CD4-positive, alpha-beta T cell treated with Interferon gamma for 1 hour (primary cell): ENCODE results near the gene ACSF3.
"Not testable (repeated sequence)": the region's sequence is repeated elsewhere in the genome, so short reads cannot be mapped to it uniquely, and the experiment has no call there.

Experiments used
- DNase-seq: peaks from one replicate; pipeline ENCODE4 v3.0.0-alpha.2; 2020

The ACSF3 gene

DNA sequence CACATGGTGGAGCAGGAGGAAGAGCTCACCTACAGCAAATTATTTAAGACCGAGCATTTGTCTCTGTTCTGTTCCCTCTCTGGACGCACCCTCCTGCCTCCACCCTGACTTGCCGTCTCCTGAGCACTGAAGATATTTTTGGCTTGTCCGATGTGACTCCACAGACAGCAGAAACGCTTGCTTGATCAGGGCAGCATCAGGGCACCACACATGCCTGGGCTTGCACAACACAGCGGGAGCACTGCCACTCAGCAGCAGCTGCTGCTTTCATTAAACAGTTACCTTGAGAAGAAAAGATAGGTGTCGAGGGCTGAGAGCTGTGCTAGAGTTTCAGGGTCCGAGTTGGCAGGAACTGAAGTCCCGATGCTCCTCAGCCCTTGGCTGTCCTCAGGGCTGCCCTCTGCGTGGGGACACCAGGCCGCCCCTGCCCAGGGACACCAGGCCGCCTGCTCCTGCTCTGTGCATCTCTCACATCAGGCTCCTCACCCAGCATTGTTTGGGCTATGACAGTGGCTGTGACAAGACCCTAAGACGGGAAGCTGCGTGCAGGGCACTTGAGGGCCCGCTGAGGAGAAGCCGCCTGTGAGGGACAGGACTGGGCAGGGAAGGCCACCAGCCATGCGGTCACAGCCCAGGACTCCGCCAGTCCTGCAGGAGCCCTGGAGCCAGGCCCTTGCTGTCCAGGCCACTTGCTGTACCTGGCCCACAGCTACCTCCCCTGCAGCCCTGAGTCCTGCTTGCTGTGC is 56.6 kb downstream of the ACSF3 start:
- DNase-seq = no peak

DNA sequence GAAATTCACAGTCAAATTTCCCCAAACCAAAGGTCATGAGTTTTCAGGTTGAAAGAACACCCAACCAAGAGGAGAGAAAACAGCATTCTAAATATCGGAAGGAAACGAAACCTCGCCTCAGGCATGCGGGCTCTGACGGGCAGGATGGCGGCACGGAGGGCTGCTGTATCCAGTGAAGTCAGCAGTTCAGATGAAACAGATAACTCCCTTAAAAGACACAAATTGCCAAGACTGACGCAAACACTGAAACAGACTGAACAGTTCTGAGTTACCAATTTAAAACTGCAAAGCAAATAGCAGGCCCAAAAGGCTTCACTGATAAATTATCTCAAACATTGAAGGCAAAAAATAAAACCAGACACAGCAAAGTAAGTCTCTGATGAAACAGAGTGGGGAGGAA is 57.3 kb downstream of the ACSF3 start:
- no peak for DNase-seq

DNA sequence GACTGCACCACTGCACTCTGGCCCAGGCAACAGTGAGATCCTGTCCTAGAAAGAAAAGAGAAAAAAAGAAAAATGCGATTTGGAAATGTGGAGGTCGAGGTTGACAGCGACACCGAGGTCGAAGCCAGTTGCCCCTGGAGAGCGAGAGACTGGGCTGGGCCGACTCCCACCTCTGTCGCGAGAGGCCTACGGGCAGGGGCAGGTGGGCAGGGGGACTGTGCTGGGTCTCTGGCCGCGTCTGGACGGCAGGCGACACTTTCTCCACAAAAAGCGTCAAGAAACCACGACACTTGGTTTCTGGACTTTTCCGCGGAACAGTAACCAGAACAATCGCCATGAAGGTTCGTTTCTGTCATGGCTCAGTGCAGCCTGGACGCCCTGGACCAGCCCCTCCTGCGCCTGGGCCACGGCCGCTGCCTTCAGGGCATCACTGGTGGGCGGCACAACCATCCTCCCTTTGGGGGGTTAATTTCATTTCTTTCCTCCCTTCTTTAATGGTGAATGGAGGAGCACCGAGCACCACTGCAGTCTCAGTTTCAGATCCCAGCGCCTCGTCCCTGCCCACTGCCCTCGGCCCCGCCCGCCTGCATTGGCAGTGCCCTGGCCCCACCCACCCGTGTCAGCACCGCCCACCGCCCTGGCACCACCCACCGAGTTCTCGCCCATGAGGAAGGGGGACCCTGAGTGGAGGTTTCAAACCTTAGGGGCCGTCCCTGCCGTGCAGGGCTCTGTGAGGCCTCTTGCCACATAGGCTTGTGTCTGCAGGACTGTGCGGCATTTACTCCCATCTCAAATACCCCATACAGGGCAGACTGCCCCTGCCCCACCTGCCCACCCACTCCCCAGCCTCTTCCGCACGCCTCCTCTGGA is 59.4 kb downstream of the ACSF3 start:
- DNase-seq = no peak

DNA sequence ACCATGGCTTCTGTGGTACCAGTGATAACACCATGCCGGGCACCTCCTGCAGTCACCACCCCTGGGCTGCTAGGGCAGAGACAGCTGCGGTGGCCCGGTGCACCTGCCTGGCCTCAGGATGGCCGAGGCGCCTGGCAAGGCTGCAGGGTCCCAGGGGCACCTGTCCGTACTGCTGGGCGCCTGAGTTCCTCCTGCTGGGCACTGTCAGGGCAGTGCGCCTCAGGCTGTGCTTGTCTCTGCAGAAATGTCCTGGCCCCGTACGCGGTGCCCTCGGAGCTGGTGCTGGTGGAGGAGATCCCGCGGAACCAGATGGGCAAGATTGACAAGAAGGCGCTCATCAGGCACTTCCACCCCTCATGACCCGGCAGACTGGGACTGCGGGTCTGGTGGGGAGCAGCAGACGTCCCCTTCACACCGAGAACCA is 60.2 kb downstream of the ACSF3 start:
- no peak for DNase-seq

DNA sequence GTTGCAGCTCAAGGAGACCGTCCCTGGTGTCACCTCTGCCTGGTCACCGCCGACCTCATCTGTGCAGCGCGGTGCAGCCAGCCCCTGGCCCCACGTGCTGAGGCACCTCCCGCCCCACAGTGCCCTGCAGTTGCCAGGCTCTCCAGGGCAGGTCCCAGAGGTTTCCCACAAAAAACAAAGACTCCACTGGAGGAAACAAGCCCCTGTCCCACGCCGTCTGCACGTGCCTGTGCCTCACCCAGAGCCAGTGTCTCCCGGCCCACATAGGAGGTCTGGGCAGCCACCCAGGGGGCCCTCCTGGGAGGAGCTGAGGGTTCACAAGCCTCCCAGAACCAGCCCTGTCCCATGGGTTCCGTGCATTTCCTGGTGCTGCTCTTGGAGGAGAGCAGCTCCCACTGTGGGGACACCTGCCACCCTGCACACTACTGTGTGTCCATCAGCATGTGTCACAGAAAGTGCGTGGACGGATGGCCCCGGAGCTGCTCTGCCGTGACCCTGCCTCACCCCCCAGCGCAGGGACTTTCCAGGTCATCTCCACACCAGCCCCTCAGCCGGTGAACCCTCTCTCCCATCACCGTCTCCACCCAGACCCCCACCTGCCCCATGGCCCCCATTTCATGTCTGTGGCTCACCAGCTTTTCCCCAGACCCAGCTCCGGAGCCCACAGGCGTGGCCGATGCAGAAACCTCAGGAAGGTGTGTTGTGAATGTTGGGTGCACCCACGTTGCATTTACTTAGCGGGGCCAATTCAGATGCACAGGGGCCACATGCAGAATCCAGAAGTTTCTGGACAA is 60.9 kb downstream of the ACSF3 start:
- no peak for DNase-seq

DNA sequence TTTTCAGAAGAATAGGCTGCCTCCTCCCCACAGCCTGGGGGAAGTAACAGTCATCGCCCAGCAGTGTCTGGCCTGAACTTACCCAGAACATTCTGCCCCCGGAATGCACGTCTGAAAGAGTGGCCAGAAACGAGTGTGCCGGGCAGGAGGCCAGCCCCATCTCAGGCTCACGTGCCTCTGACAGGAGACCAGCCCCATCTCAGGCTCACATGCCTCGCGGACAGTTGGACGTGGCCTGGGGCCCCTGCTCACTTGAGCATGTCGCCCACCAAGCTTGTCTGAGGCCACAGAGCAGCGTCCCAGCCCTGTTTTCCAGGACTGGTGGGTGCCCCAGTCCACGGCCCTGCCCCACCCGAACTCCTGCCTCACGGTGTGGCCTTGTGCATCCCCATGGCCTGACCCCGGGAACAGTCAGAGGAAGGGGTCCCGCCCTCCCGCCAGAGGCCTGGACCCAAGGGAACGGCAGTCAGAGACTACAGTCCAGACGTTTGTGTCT is 61.6 kb downstream of the ACSF3 start:
- DNase-seq = no peak

DNA sequence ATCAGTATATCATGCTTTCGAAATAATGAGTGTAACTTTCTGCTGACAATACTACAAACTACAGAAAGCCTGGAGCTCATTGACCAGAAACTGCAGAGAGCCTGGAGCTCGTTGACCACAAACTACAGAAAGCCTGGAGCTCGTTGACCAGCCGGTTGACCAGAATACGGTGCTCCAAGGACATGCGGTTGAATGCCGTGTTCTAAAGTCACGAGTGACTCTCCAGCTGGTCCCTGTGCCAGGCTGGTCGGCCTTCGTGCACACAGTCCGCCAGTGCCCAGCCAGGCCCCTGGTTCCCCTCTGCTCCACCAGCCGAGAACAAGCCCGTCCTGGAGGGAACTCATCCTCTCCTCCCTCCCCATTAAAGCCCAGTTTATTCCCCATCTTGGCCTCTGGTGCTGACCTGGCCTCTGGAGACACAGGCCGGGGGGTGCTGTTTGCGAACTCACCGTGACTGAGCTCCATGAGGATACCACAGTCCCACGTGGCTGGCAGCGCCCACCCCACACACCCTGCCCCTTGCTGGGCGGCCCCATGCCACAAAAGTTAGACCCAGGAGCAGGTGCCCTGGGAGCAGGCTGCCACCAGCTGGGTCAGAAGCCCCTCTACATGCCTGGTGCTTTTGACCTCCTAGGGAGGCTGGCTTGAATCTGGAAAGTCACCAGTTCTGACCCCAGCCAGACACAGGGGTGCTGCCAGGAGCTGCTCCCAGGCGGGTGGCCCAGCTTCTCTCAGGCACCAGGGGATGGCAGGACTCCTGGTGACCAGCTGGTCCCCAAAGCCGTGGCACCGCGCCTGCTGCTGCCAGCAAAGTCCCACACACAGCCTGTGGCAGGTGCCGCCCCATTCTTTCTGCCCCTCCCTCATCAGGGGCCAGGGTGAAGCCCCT is 62.4 kb downstream of the ACSF3 start:
- DNase-seq = no peak

DNA sequence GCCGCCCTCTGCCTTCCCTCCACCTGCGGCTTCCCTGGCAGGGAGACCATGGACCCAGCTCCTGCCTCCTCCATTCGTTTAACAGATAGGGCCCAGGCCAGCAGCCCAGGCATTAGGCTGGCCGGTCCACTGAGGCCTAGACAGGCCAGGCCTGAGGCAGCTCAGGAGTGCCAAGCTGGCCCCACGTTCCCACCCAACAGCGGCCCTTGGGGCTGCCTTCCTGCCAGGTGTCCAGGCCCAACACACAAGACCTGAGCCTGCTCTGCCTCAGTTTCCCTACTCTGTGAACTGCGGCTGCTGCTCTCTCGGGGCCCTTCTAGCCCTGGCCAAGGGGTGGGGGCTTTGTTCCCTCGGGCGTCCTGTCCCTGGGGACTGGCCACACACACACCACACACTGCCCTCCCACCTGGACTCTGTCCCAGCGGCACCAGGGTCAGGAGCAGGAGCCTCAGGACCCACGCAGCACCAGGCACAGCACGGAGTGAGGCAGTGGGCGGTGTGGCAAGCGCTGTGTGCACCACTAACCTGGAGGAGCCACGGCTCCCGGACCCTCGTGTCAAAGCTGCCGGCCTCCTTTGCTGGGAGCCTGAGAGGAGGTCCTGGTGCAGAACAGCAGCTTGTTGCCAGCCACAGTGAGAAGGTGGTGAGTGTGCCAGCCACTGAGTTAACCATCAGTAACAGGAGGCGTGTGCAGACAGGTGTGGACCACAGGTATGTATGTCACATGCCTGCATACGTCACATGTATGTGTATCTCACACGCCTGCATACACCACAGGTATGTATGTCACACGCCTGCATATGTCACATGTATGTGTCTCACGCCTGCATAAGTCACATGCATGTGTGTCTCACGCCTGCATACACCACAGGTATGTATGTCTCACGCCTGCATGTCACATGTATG is 63.3 kb downstream of the ACSF3 start:
- DNase-seq = no peak

DNA sequence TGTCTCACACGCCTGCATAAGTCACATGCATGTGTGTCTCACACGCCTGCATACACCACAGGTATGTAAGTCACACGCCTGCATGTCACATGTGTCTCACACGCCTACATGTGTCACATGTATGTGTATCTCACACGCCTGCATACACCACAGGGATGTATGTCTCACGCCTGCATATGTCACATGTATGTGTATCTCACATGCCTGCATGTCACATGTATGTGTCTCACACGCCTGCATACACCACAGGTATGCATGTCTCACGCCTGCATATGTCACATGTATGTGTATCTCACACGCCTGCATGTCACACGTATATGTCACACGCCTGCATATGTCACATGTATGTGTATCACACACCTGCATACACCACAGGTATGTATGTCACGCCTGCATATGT is 64.1 kb downstream of the ACSF3 start:
- DNase-seq = no peak

DNA sequence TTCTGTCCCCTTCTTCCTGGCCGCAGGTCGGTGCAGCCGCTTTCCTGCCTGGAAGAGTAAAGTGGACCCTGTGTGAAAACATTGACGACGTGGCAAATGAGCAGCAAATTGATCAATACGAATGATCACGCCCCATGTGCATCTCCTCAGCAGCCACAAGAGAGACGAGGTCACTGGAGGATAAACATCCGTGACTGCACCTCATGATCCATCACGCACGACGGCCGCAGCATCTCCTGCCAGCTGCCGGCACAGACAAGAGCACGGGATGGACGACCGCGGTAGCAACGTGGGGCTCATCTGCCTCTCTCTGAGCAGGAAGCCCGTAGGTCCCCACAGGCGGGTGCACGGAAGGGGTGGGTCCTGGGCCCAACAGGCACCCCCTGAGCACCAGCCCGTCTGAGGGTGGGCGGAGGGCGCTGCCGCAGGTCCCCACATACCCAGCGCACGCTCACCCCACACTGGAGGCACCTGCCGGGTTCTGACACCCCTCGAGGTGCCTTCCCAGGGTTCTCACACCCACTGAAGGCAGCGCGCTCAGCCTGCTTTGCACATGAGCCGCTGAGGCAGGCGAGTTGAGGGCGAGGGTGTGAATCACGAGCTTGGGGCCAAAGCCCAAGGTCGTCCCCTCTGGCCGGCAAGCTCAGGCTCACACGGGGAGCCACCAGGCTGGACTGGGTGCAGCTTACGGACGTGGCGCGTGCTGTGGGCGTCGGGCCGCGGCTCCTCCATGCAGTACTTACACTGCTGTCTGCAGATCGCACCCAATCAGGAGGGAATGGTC is 65.6 kb downstream of the ACSF3 start:
- no peak for DNase-seq

DNA sequence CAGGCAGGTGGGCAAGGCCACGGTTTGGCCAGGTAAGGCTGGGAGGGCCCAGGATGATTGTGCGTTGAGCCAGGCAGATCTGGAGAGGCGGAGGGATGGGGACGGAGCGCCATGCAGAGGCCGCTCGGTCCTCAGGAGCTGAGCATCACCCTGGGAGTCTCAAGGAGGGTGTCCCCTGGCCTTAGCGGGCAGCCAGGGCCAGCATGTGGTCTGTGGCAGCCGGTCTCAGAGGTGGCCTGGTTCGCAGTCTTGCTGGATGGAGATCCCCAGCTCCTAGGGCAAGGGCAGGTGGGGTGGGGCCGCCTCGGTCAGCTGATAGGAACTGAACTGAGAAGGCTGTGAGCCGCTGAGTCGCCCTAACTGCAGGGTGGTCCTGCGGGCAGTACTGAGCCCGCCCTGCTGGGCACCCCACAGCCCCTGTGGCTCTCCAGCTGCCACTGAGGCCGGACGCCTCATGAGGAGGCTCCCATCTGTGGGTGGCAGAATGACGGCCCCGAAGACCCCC is 66.2 kb downstream of the ACSF3 start:
- DNase-seq = no peak

DNA sequence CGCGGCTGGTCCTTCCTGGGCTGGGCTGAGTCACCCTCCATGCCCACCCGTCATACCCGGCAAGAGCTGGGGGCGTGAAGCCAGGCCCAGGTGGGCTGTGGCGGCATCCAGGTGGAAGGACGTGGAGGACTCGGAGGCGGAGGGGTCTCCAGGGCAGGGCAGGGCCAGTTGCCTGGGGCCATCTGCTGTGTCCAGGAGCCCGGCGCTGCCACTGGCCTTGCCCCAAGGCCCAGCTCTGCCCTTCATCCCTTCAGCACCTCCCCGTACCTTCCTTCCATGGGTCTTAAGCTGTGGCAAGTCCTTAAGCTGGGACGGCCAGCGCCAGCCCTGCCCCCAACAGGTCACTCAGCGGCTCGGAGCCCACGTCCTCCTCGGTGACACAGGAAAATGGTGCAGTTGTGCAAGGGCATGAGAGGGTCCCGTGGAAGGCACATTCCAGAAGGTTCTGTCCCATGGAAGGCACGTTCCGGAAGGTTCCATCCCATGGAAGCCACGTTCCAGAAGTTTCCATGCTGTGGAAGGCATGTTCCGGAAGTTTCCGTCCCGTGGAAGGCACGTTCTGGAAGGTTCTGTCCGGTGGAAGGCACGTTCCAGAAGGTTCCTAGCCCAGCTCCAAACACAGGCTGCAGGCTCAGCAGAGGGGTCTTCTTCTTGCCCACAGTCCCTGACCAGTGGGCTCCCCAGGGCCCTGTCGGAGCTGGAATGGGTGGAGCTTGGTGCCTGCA is 67.5 kb downstream of the ACSF3 start:
- no peak for DNase-seq

DNA sequence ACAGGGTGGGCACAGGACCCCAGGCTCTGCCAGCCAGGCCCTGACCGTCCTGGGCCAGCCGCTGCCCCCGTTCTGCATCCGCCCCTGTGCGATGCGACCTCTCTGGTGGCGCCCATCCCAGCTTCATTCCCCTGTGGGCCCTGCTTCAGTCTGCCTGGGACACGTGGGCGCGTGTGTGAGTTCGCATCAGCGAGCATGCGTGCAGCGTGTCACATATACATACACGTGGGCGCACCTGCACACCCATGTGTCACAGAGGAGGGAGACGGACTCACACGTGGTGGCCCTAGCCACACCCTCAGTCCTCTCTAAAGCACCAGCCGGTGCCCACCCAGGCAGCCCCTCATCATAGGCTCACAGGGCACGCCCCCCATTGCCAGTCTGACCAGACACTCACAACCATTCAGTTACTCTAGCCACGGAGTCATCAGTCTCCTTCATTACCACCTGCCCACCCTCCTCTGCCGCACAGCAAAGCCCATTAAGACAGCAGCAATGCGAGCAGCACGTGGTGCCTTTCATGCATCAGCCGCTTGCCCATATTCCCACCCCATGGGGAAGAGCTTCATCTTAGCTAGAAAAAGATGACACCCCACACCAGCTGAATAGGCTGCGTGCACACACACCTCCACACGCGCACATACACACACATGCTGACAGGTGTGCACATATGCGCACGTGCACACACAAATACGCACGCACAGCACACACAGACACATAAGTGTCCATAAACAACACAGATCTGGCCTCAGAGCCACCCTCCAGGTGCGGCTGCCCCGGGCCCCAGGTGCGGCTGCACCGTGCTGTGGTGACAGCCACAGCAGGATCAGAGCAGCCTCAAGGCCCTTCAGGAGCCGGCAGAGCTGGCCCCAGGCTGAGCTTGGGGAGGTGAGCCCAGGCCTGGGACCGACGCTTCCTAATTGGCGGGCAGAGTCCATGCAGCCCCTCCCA is 68.4 kb downstream of the ACSF3 start:
- no peak for DNase-seq

DNA sequence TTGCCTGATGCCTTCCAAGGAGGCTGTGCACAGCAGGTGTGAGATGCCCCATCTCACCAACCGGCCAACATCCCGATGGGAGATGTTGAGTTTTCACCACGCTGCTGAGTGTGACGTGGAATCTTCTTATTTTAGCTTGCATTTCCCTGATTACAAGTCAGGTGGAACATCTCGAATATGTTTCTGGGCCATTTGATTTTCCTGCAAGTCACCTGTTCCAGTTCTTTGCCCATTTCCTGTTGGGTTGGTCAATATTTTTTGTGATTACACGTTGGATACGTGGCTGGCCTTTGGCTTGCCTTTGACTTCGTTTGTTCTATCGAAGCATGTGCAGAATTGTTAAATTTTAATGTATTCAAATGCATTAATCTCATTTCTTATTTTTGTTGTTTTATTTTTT is 69.6 kb downstream of the ACSF3 start:
- no peak for DNase-seq

DNA sequence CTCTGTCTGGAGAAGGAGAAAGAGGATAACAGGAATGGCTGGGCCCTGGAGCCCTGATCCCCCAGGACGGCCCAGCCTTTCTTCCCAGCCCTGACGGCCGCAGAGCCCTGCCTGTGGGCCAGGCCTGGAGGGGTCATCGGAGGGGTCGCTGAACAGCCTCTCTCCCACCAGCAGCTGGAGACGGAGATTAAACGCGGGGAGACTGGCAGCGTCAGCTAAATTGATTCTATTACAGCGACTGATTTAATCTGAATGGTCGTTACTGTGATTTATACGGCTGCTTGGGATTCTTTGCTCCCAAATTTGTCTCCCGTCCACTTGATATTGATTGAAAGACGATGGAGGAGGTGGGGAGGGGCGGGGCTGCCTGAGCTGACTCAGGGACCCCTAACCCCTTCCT is 70.8 kb downstream of the ACSF3 start:
- no peak for DNase-seq

DNA sequence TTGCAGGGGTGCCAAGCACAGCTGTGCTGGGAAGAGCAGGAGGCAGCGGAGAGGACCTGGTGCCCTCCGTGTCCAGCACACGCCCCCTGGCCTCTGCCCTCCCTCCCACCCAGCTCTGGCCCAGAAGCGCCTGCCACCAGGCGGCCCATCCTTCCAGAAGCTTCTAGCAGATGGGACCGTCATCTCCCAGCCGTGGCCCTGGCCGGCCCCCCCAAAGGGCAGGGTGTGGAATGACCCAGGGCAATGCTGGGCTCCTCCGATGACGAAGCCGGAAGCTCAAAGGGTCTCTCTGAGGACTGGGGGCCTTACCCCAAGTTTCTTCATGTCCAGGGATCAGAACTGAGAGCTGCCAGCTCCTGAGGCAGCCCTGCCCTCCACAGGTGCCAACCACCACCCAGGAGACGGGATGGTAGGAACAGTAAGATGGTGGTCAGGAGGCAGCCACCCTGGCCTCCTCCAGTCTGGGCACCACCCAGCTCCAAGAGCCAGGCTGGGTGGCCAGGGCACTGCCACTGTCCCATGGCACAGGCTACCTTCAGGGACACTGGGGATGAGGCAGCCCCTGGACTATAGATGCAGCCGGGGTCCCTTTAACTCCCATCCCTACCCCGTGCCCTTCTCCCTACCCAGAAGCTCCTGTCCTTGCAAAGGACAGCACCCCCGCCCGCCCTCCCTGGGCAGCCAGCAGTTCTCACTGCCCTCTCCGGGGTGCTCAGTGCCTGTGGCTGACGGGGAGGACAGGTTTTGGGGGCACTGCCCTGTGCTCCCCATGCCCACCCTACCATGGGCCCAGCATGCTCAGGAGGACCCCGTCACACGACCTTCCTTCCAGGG is 71.4 kb downstream of the ACSF3 start:
- DNase-seq = no peak

DNA sequence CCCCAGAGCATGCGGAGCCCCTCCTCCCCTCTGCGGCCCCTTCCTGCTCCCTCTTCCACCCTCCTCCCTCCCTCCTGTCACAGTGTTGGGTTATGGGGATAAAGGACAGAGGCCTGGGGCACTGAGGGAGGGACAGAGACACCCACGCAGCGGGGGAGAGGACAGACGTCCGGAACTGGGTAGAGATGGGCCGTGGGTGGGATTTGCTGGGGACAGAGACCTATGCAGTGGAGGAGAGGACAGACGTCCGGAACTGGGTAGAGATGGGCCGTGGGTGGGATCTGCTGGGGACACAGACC is 72.0 kb downstream of the ACSF3 start:
- not testable (repeated sequence) for DNase-seq
